Measurements from ENCODE around the gene GBP5.
"Not testable (repeated sequence)": the region's sequence is repeated elsewhere in the genome, so short reads cannot be mapped to it uniquely, and the experiment has no call there.

The GBP5 gene

GRCh38 chr1:89280766-89281165 is 8.1 kb upstream of the GBP5 start:
- DNase-seq: no peak

- DNase-seq: no peak
Observed at GRCh38 chr1:89279011-89279466, 6.4 kb upstream of the GBP5 start.

DNA sequence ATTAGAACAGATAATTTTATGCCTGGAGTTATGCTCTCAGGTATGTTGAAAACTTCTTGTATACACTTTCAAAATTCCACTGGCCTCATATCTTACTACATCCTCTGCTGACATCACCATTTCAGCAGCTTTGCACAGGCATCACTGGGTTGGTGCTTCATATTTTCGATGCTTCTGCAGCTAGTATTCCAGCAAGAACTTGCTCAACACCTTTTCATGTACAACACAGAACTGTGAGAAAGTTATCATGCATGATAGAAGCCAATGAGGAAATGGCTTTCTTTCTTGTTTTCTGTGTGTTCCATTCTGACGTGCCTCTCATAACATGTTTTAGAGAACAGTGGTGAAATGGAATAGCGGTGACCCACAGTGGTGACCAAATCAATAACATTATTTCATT is 5.1 kb upstream of the GBP5 start:
- no peak for DNase-seq

GRCh38 chr1:89276690-89277089 is 4.0 kb upstream of the GBP5 start:
- DNase-seq: peak; percentile 11

DNA sequence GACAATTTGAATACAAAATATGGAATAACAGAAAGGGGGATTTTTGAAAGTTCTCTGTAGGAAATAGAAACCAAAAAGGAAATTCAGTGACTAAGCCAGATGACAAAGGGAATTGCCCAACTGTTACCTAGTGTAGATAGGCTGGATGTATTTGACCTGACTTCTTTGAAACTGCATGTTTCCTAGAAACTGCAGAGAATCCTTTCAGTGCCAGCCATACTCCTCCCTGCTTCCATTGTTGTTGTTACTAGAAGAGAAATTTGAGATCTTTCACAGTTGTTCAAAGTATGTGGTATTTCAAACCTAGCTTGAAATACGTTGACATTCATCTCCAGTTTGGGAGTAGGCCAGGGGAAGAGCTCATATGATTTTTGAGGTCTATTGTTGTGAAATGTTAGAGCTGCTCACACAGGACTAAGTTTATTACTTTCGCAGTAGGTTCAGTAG is 1.8 kb upstream of the GBP5 start:
- DNase-seq: no peak

DNA sequence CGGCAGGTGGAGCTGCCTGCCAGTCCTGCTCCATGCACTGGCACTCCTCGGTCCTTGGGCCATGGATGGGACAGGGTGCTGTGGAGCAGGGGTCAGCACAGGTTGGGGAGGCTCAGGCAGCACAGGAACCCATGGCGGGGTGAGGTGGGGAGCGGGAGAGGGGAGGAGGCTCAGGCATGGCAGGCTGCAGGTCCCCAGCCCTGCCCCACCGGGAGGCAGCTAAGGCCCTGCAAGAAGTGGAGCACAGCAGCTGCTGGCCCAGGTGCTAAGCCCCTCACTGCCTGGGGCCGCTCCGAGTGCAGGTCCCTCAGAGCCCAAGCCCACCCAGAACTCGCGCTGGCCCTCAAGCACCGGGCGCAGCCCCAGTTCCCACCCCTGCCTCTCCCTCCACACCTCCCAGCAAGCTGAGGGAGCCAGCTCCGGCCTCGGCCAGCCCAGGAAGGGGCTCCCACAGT is 691 bp upstream of the GBP5 start:
- DNase-seq: no peak

DNA sequence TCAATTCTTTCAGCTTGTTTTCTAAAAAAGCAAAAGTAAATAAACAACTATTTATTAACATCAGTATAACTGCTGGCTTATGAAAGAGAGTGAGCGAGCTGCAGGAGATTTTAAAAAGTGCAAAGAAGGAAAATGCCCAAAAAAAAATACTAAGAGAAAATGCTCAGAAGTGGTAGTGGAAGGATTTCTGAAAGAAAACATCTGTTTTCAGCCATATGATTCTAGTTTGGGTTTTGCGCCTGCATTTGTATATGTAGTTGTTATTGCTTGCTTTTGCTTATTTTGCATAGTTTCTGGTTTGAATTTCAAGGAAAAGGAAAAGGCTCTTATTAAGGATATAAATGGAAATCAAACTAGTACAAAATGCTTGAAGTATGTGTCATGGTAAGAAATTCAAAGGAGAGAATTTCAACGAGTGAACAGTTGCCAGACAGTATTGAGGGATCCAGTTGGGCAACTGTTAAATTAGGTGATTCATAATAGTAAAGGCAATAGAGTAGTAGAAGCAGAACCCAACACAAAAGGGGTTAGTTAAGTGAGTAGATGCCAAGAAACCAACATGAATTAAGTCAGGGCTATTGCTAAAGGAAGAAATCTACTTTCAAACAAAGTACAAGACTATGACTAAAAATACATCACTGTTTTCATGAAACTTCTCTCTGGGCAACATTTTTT is 1.2 kb downstream of the GBP5 start:
- DNase-seq: no peak

GRCh38 chr1:89270423-89270822 is 2.2 kb downstream of the GBP5 start:
- DNase-seq: no peak

DNA sequence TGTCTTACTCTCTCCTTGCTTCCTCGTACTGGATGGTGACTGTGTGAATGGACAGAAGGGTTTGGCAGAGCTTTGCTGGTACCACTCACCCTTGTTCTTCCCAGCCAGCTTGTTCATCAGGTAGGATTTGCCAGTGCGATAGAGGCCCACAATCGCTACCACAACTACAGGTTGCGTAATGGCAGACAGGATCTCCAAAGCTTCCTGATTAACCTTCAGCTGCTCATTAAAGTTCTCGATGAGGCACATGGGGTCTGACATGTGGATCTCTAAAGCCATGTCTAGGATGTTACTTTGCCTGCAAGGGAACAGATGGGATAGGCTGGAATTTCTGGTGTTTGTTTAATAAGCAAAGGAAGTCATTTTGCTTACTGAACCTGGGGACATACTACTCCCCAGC is 3.4 kb downstream of the GBP5 start:
- DNase-seq: no peak

- no peak for DNase-seq
Observed at GRCh38 chr1:89262643-89263042, 10.0 kb downstream of the GBP5 start.

DNA sequence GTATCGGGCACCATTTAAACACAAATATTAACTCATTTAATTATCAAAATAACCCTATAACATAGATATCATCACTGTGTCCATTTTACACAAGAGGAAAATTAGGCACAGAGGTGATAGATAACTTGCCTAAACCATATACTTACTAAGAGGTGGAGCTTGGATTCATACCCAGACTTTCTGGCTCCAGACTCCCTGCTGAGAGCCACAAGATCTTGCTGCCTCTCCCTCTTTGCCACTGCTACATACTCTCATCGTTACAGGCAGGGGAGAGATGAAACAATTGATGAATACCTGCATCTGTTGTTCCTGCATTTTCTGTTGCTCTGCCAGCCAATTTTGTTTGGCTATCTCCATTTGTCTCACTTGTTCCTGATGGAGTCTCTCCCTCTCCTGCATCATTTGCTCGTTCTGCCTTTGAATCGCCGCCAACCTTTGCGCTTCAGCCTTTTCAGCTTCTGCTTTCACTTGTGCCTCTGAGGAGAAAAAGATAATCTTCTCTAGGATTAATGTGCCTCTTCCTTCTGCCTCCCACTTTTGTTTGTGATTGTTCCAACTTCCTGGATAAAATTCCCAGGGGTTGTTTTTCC is 10.6 kb downstream of the GBP5 start:
- DNase-seq: no peak

DNA sequence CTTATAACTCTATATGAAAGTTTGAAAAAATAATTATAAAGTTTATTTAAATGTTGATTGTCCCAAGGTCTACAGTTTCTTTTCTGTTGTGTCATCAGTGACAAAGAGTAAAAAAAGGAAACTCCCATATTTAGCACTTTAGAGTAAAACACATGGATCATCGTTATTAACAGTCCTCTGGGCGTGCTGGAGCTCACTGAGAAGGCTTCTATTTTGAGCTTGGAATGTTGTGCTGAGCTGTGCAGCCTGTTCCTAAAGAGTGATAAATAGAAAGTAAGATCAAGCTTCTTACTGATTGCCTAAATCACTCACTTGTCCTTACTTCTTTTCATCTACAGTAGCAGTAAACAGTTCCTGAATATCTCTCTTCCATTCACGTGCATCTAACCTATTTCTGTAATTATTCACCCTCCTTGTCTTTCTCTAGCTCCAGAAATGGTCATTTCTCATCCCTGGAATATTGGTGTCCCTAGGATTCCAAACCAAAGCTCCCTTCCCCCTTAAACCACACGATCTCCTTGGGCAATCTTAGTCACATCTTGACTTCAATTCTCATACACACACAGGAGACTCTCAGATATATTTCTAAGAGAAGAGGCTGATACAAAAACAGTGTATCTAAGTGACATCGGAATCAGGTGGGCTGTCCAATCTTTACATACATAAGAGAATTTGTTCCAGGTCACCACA is 11.9 kb downstream of the GBP5 start:
- no peak for DNase-seq

GRCh38 chr1:89260042-89260441 is 12.6 kb downstream of the GBP5 start:
- DNase-seq: no peak

- peak; percentile 77 for DNase-seq
Observed at GRCh38 chr1:89259283-89259971, 13.2 kb downstream of the GBP5 start.

DNA sequence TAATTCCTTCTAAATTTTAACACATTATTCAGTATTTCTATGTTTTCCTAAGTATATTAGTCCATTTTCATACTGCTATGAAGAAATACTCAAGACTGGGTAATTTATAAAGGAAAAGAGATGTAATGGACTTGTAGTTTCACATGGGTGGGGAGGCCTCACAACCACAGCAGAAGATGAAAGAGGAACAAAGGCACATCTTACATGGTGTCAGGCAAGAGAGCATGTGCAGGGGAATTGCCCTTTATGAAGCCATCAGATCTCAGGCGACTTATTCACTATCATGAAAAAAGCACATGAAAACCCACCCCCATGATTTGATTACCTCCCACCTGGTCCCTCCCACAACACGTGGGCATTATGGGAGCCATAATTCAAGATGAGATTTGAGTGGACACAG is 15.6 kb downstream of the GBP5 start:
- DNase-seq: no peak

DNA sequence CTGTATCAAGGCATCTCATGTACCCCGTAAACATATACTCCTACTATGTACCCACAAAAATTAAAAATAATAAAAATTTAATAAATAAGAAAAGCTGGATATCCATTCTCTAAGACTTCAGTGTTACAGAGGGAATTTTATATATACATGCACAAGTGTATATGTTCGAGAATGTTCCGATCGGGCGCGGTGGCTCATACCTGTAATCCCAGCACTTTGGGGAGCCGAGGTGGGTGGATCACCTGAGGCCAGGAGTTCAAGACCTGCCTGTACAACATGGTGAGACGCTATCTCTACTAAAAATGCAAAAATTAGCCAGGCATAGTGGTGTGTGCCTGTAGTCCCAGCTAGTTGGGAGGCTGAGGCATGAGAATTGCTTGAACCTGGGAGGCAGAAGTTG is 17.1 kb downstream of the GBP5 start:
- not testable (repeated sequence) for DNase-seq

- DNase-seq: no peak
Observed at GRCh38 chr1:89254658-89255287, 17.9 kb downstream of the GBP5 start.

- DNase-seq: no peak
Observed at GRCh38 chr1:89243046-89243445, 29.6 kb downstream of the GBP5 start.

Measured in GDM1 (cell line).